Measurements from ENCODE around the gene SIL1.
A peak's percentile ranks its signal among the peaks of the same experiment; 100 is the strongest.
"Not testable (repeated sequence)": the region's sequence is repeated elsewhere in the genome, so short reads cannot be mapped to it uniquely, and the experiment has no call there.

The SIL1 gene

DNA sequence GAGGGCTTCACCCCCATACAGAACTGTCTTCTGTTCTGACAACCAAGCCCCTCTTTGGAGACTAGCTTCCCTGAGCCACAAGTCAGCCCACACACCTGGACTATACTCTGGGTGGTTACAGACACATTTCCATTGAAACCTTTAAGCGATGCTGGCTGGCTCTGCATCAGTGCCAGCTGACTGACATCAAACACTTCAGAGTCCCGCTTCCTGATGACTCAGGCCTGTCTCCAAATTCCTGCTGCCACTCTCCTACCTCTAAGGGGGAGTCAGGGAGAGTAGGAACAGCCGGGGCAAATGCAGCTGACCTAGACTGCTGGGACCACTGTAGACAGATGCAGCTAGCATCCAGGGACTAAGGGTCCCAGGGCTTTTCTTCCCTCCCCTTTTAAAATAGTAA is 59.4 kb downstream of the SIL1 start:
- no peak for DNase-seq (ENCODE audit: low read depth)

DNA sequence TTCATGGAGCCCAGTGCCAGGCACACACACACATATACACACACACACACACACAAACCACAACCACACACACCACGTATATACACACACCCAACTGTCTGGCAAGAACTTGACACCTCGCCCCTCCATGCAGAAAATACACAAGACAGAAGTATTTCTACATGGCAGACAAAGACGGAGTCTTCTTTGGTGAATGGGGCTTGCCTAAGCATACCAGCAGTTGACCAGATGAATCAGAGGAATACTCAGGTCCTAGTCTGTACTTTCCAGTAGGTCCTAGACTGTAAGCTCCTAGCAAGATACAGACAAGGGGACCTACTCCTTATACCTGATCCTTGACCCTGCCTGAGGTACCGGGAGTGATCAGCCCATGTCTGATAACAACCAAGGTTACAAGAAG is 60.1 kb downstream of the SIL1 start:
- no peak for DNase-seq (ENCODE audit: low read depth)

DNA sequence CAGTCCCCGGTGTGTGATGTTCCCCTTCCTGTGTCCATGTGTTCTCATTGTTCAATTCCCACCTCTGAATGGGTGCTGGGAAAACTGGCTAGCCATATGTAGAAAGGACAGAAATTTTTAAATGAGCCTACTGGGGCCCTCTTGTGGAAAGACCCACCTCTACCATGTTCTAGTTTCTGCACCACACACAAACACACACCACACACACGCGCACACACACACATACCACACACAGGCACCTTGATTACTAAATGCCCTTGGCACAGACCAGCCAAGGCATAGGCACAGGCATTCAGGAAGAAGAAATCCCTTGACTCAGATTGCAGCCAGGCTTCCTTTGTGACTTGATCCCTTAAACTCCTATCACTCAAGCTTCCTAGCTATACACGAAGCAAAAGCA is 60.5 kb downstream of the SIL1 start:
- DNase-seq (ENCODE audit: low read depth), result no peak

DNA sequence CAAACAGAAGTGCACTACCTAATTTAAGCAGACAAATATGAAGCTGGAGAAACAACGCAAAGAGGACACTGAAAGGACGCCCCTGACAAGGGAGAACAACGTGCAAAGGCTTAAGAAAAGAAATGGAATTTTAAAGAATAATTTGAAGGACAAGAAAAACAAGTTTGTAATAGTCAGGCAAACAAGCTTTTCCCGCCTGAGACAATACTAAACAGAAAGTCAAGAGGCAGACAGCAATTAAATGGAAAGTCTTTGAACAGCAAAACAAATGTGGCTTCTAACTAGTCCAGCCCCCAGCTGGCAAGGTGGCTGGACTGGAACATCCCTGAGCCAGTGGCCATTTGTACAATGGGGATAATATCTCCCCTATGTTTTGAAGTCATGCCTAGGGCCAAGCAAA is 63.3 kb downstream of the SIL1 start:
- no peak for DNase-seq (ENCODE audit: low read depth)

GRCh38 chr5:139133282-139133681 is 64.9 kb downstream of the SIL1 start:
- no peak for DNase-seq (ENCODE audit: low read depth)

GRCh38 chr5:139132515-139132914 is 65.7 kb downstream of the SIL1 start:
- no peak for DNase-seq (ENCODE audit: low read depth)

DNA sequence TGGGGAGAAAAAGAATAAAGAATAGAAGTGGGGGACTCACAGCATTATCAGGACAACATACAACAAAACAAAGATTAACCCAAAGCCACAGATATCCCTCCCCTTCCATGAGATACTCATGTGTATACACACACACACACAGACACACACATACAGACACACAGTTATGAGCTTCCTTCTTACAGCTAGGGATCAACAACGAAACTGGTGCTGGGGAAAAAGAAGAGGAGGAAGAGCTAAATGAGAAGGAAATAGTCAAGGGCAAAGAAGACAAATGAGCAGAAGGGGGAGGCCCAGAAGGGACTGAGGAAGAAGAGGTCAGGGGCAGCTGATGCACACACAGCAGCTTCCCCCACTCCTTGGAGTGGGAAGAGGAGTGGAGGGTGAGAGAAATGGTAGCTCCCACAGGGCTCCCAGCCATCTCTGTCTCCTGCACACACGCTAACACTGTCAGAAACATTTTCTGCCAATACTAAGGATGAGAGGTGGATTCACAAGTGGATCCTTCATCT is 66.2 kb downstream of the SIL1 start:
- DNase-seq (ENCODE audit: low read depth), result no peak

DNA sequence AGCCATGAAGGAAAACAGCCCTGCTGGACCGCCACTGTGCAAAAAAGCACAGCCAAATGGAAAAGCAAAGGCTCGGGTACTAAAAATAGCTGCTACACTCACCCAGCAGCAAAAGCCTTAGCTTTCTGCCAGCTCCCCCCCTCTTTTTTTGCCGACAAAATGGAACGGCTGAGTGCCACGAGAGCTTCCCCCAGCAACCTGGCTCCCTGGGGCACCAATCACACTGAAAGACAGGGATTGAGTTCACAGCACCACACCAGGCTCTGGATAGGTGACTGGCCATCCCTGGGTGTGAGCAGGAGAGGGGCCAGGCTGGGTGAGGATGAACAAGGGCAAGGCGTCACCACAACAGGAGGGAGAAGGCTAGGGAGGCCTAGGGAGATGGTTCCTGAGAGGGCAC is 66.7 kb downstream of the SIL1 start:
- peak; percentile 42 for DNase-seq (ENCODE audit: low read depth)

GRCh38 chr5:139131062-139131461 is 67.1 kb downstream of the SIL1 start:
- no peak for DNase-seq (ENCODE audit: low read depth)

GRCh38 chr5:139130214-139130613 is 68.0 kb downstream of the SIL1 start:
- DNase-seq (ENCODE audit: low read depth), result no peak

DNA sequence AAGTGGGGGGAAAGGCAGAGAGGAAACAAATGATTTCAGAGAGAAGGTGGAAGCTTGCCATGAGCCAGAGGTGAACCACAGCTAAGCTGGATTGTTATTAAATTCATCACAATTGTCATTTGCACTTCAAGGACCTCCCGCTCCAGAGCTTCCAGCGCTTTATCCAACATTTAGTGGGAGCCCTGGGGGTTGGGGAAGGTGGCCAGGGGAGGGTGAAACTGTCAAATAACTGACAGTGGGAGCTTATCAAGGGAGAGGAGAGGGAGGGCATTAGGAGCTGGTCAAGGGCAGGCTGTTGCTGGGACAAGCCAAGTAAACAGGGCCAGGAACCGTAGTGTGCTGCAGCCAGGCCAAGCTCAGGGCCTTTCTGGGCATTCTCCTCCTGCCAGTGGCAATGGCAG is 71.5 kb downstream of the SIL1 start:
- DNase-seq (ENCODE audit: low read depth), result no peak

GRCh38 chr5:139125991-139126390 is 72.2 kb downstream of the SIL1 start:
- DNase-seq (ENCODE audit: low read depth), result no peak

GRCh38 chr5:139124774-139125520 is 73.2 kb downstream of the SIL1 start:
- DNase-seq (ENCODE audit: low read depth), result no peak

- no peak for DNase-seq (ENCODE audit: low read depth)
Measured at GRCh38 chr5:139121120-139121519, 77.0 kb downstream of the SIL1 start.

GRCh38 chr5:139120521-139120920 is 77.6 kb downstream of the SIL1 start:
- DNase-seq (ENCODE audit: low read depth), result no peak

GRCh38 chr5:139118804-139119203 is 79.4 kb downstream of the SIL1 start:
- DNase-seq (ENCODE audit: low read depth), result no peak

- no peak for DNase-seq (ENCODE audit: low read depth)
Measured at GRCh38 chr5:139117342-139117884, 80.8 kb downstream of the SIL1 start.

GRCh38 chr5:139116100-139116655 is 82.0 kb downstream of the SIL1 start:
- no peak for DNase-seq (ENCODE audit: low read depth)

- no peak for DNase-seq (ENCODE audit: low read depth)
Measured at GRCh38 chr5:139113892-139114291, 84.3 kb downstream of the SIL1 start.

- DNase-seq (ENCODE audit: low read depth), result not testable (repeated sequence)
Measured at GRCh38 chr5:139112362-139112761, 85.8 kb downstream of the SIL1 start.

DNA sequence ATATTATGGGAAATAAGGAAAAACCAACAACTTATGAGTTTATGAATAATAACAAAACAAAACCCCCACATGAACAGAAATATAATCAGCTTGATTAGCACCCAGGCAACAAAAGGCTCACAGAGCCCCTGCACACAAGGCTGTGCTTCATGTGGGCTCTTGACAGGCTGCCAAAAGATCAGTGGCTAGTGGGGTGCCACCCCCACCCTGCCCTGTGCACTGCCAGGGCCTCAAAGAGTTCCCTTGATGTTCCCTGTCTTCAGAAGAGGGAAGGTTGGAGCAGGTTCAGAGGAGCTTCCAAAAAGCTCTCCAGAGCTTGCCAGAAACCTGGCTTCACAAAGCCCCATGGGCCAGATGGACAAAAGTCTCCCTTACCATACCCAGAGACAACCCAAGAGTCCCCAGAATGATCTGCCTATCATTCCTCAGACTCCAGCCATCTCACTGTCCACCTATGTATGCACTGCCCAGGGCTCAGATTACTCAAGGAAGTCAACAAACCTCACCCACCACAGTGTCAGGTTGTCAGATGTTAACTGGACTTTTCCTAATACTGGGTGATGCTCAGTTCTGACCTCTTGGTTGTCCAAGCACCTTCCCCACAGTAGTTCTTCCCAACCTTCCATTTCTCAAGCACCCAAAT is 87.5 kb downstream of the SIL1 start:
- DNase-seq (ENCODE audit: low read depth), result no peak

DNA sequence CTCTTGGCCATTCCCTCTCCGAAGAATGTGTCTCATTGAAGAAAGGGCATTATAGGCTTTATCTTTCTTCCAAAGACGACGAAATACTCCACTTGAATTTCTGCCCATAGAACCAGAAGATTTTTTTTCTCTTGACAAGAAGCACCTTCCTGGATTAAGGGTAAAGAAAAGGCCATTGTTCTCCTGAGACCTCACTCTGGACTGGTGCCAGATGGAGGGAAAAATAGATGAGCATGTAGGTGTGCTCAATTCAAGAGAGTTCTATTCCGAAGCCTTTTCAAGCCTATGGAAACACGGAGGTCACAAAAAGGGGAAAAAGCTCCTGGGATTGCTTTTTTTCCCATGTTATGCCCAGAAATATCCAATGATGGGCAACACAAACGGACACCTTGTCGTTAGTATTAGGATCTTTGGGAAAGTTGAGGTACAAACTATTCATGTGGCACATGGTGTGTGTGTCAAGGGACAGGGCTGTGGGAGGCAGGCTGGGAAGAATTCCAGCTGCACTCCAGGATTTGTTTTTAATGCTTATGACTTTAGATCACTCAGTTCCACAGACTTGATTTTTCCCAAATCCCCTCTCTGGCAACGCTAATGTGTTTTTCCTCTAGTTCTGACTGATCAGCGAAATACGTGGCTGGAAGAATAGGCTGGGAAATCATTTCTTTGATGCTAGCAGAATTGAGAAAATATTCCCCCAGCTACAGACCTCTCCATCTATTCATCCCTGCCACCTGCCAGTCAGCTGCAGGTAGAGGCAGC is 89.9 kb downstream of the SIL1 start:
- DNase-seq (ENCODE audit: low read depth), result peak; percentile 65
